Measurements from ENCODE around the gene MBL2.

Gene MBL2

GRCh38 chr10:52751337-52751736 is 21.2 kb downstream of the MBL2 start:
- no peak overlapping the region for H3K4me3 ChIP-seq (ENCODE audit: low read length)
- H3K27me3 ChIP-seq (ENCODE audit: control insufficient read depth, insufficient read depth, low read length): no peaks in the 10 kb centered on the region
- H3K36me3 ChIP-seq (ENCODE audit: insufficient read depth, low read length): no peaks in the 10 kb centered on the region
- no peak overlapping the region for H3K9ac ChIP-seq (ENCODE audit: low read depth, low read length)
- no peaks in the 10 kb centered on the region for H3K4me1 ChIP-seq (ENCODE audit: control insufficient read depth, insufficient read depth, low read length)
- H3K4me2 ChIP-seq (ENCODE audit: low read length): no peak overlapping the region
- peaks cover 4% of the 10 kb centered on the region for H3K9me3 ChIP-seq (replicated peaks; ENCODE audit: low read length)

GRCh38 chr10:52750629-52751028 is 22.0 kb downstream of the MBL2 start:
- Histone ChIP-seq H3K9ac (ENCODE audit: low read depth, low read length) (no peak overlapping the region), H3K4me3 (ENCODE audit: low read length) (no peak overlapping the region), H3K36me3 (ENCODE audit: insufficient read depth, low read length) (no peaks in the 10 kb centered on the region), H3K9me3 (replicated peaks; ENCODE audit: low read length) (peaks cover 4% of the 10 kb centered on the region), H3K4me2 (ENCODE audit: low read length) (no peak overlapping the region), H3K27me3 (ENCODE audit: control insufficient read depth, insufficient read depth, low read length) (no peaks in the 10 kb centered on the region), H3K4me1 (ENCODE audit: control insufficient read depth, insufficient read depth, low read length) (no peaks in the 10 kb centered on the region)

- H3K36me3 ChIP-seq (ENCODE audit: insufficient read depth, low read length): no peaks in the 10 kb centered on the region
- no peak overlapping the region for H3K4me2 ChIP-seq (ENCODE audit: low read length)
- H3K27me3 ChIP-seq (ENCODE audit: control insufficient read depth, insufficient read depth, low read length): no peaks in the 10 kb centered on the region
- H3K4me1 ChIP-seq (ENCODE audit: control insufficient read depth, insufficient read depth, low read length): no peaks in the 10 kb centered on the region
- H3K4me3 ChIP-seq (ENCODE audit: low read length): no peak overlapping the region
- no peak overlapping the region for H3K9ac ChIP-seq (ENCODE audit: low read depth, low read length)
- peaks cover 4% of the 10 kb centered on the region for H3K9me3 ChIP-seq (replicated peaks; ENCODE audit: low read length)
Observed at GRCh38 chr10:52747694-52748093, 24.9 kb downstream of the MBL2 start.

- Histone ChIP-seq H3K9ac (ENCODE audit: low read depth, low read length) (no peak overlapping the region), H3K4me2 (ENCODE audit: low read length) (no peak overlapping the region), H3K4me3 (ENCODE audit: low read length) (no peak overlapping the region), H3K36me3 (ENCODE audit: insufficient read depth, low read length) (no peaks in the 10 kb centered on the region), H3K27me3 (ENCODE audit: control insufficient read depth, insufficient read depth, low read length) (no peaks in the 10 kb centered on the region), H3K9me3 (replicated peaks; ENCODE audit: low read length) (no peaks in the 10 kb centered on the region), H3K4me1 (ENCODE audit: control insufficient read depth, insufficient read depth, low read length) (no peaks in the 10 kb centered on the region)
Observed at GRCh38 chr10:52746169-52746568, 26.4 kb downstream of the MBL2 start.

GRCh38 chr10:52744057-52744805 is 28.4 kb downstream of the MBL2 start:
- no peaks in the 10 kb centered on the region for H3K36me3 ChIP-seq (ENCODE audit: insufficient read depth, low read length)
- no peaks in the 10 kb centered on the region for H3K9me3 ChIP-seq (replicated peaks; ENCODE audit: low read length)
- no peak overlapping the region for H3K4me2 ChIP-seq (ENCODE audit: low read length)
- H3K4me3 ChIP-seq (ENCODE audit: low read length): no peak overlapping the region
- no peaks in the 10 kb centered on the region for H3K4me1 ChIP-seq (ENCODE audit: control insufficient read depth, insufficient read depth, low read length)
- no peak overlapping the region for H3K9ac ChIP-seq (ENCODE audit: low read depth, low read length)
- peaks cover under 1% of the 10 kb centered on the region for H3K27me3 ChIP-seq (ENCODE audit: control insufficient read depth, insufficient read depth, low read length)

GRCh38 chr10:52742731-52743130 is 29.9 kb downstream of the MBL2 start:
- no peaks in the 10 kb centered on the region for H3K36me3 ChIP-seq (ENCODE audit: insufficient read depth, low read length)
- peaks cover 11% of the 10 kb centered on the region for H3K27me3 ChIP-seq (ENCODE audit: control insufficient read depth, insufficient read depth, low read length)
- H3K4me3 ChIP-seq (ENCODE audit: low read length): no peak overlapping the region
- H3K9ac ChIP-seq (ENCODE audit: low read depth, low read length): no peak overlapping the region
- H3K4me2 ChIP-seq (ENCODE audit: low read length): no peak overlapping the region
- H3K4me1 ChIP-seq (ENCODE audit: control insufficient read depth, insufficient read depth, low read length): no peaks in the 10 kb centered on the region
- no peaks in the 10 kb centered on the region for H3K9me3 ChIP-seq (replicated peaks; ENCODE audit: low read length)

GRCh38 chr10:52741851-52742250 is 30.7 kb downstream of the MBL2 start:
- Histone ChIP-seq H3K4me2 (ENCODE audit: low read length) (no peak overlapping the region), H3K9ac (ENCODE audit: low read depth, low read length) (no peak overlapping the region), H3K4me1 (ENCODE audit: control insufficient read depth, insufficient read depth, low read length) (no peaks in the 10 kb centered on the region), H3K9me3 (replicated peaks; ENCODE audit: low read length) (no peaks in the 10 kb centered on the region), H3K4me3 (ENCODE audit: low read length) (no peak overlapping the region), H3K27me3 (ENCODE audit: control insufficient read depth, insufficient read depth, low read length) (peaks cover 11% of the 10 kb centered on the region), H3K36me3 (ENCODE audit: insufficient read depth, low read length) (no peaks in the 10 kb centered on the region)

GRCh38 chr10:52740913-52741675 is 31.5 kb downstream of the MBL2 start:
- Histone ChIP-seq H3K27me3 (ENCODE audit: control insufficient read depth, insufficient read depth, low read length) (peaks cover 11% of the 10 kb centered on the region), H3K4me1 (ENCODE audit: control insufficient read depth, insufficient read depth, low read length) (no peaks in the 10 kb centered on the region)

GRCh38 chr10:52740155-52740549 is 32.4 kb downstream of the MBL2 start:
- Histone ChIP-seq H3K27me3 (ENCODE audit: control insufficient read depth, insufficient read depth, low read length) (peaks cover 11% of the 10 kb centered on the region), H3K9me3 (replicated peaks; ENCODE audit: low read length) (no peaks in the 10 kb centered on the region), H3K4me2 (ENCODE audit: low read length) (no peak overlapping the region), H3K4me1 (ENCODE audit: control insufficient read depth, insufficient read depth, low read length) (no peaks in the 10 kb centered on the region), H3K9ac (ENCODE audit: low read depth, low read length) (no peak overlapping the region), H3K4me3 (ENCODE audit: low read length) (no peak overlapping the region), H3K36me3 (ENCODE audit: insufficient read depth, low read length) (no peaks in the 10 kb centered on the region)

More at GRCh38 chr10:52740913-52741675, 31.5 kb downstream of the MBL2 start:
- H3K4me2 ChIP-seq (ENCODE audit: low read length): no peak overlapping the region
- no peak overlapping the region for H3K4me3 ChIP-seq (ENCODE audit: low read length)
- H3K9ac ChIP-seq (ENCODE audit: low read depth, low read length): no peak overlapping the region
- H3K9me3 ChIP-seq (replicated peaks; ENCODE audit: low read length): no peaks in the 10 kb centered on the region
- H3K36me3 ChIP-seq (ENCODE audit: insufficient read depth, low read length): no peaks in the 10 kb centered on the region

GRCh38 chr10:52739380-52740154 is 33.0 kb downstream of the MBL2 start:
- H3K4me3 ChIP-seq (ENCODE audit: low read length): no peak overlapping the region
- H3K4me2 ChIP-seq (ENCODE audit: low read length): no peak overlapping the region

GRCh38 chr10:52738951-52739350 is 33.6 kb downstream of the MBL2 start:
- no peaks in the 10 kb centered on the region for H3K4me1 ChIP-seq (ENCODE audit: control insufficient read depth, insufficient read depth, low read length)
- no peak overlapping the region for H3K4me3 ChIP-seq (ENCODE audit: low read length)
- H3K27me3 ChIP-seq (ENCODE audit: control insufficient read depth, insufficient read depth, low read length): peaks cover 11% of the 10 kb centered on the region
- H3K9ac ChIP-seq (ENCODE audit: low read depth, low read length): no peak overlapping the region
- H3K4me2 ChIP-seq (ENCODE audit: low read length): no peak overlapping the region
- no peaks in the 10 kb centered on the region for H3K36me3 ChIP-seq (ENCODE audit: insufficient read depth, low read length)
- no peaks in the 10 kb centered on the region for H3K9me3 ChIP-seq (replicated peaks; ENCODE audit: low read length)

More at GRCh38 chr10:52739380-52740154, 33.0 kb downstream of the MBL2 start:
- Histone ChIP-seq H3K9ac (ENCODE audit: low read depth, low read length) (no peak overlapping the region), H3K4me1 (ENCODE audit: control insufficient read depth, insufficient read depth, low read length) (no peaks in the 10 kb centered on the region), H3K36me3 (ENCODE audit: insufficient read depth, low read length) (no peaks in the 10 kb centered on the region), H3K27me3 (ENCODE audit: control insufficient read depth, insufficient read depth, low read length) (peaks cover 11% of the 10 kb centered on the region), H3K9me3 (replicated peaks; ENCODE audit: low read length) (no peaks in the 10 kb centered on the region)
